ENCODE data around the gene DHRS1. TPM values are rescaled to one million over a fixed set of nuclear protein-coding genes. Genes with fewer than 3 reads are reported as not detected.

DHRS1 gene
- total RNA-seq, 1 donor from 2014 or later: 26.5 TPM

DNA sequence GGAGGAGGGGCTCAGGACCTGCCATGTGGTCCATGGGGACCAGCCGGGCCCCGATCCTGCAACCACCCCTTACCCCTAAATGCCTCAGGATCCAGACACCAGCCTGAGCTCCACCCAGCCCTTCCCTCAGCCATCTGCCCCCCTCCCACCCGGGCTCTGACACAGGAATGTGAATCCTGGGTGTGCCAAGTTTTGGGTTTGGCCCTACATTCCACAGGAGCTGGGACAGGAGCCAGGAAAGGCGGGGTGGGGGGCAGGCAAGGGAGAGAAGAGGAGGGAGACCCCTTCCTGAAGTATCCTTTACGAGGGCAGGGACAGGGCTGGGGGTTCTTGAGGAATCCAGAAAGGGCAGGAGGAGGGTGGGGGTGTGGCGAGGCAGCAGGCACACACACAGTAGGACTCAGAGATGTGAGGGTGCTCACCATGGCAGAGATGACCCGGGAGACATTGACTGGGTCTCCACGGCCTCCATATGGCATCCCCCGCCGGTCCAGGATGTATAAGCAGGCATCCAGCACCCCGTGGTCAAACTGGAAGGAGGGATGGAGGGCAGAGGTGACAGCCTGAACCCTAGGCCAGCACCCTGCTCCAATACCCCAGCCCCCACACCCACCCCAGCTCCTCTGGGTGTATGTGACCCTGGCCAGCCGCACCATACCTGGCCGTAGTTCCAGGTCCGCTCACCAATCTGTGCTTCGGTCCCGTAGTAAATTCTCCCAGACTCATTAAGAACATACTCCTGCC, 40.1 kb downstream of the DHRS1 start:
- H4K20me1 ChIP-seq (ENCODE audit: insufficient read depth, low read length): no peaks in the 10 kb centered on the region
- H3K36me3 Mint-ChIP-seq (ENCODE audit: low read depth, unreplicated experiment): peaks cover 17% of the 10 kb centered on the region
- no peak overlapping the region for H3K4me3 Mint-ChIP-seq (ENCODE audit: unreplicated experiment)
- no peak overlapping the region for H3K27ac ChIP-seq (ENCODE audit: low read depth, low read length)
- H3K4me1 ChIP-seq (ENCODE audit: insufficient read depth, low read length): peaks cover 3% of the 10 kb centered on the region
- peaks cover 5% of the 10 kb centered on the region for H3K4me1 Mint-ChIP-seq (ENCODE audit: low read depth, unreplicated experiment)
- H3K27me3 ChIP-seq (ENCODE audit: insufficient read depth, low read length): no peaks in the 10 kb centered on the region
- no peak for FAIRE-seq
- H3K27ac Mint-ChIP-seq (ENCODE audit: unreplicated experiment): no peak overlapping the region
- H3K9ac ChIP-seq (ENCODE audit: low read length): no peak overlapping the region
- no peaks in the 10 kb centered on the region for H3K79me2 ChIP-seq (ENCODE audit: insufficient read depth, low read length)
- H3K4me2 ChIP-seq (ENCODE audit: low read length): no peak overlapping the region
- H3K9me3 Mint-ChIP-seq (ENCODE audit: unreplicated experiment): no peaks in the 10 kb centered on the region
- no peak overlapping the region for H3K4me3 ChIP-seq (ENCODE audit: insufficient read depth, low read depth, low read length)
- no peaks in the 10 kb centered on the region for H3K9me3 ChIP-seq (ENCODE audit: insufficient read depth, low read depth, low read length)
- TF ChIP-seq EZH2 (IDR thresholded peaks at IDR 0.05; ENCODE audit: insufficient read depth, low read length): no peak
- TF ChIP-seq, protein P1, sequence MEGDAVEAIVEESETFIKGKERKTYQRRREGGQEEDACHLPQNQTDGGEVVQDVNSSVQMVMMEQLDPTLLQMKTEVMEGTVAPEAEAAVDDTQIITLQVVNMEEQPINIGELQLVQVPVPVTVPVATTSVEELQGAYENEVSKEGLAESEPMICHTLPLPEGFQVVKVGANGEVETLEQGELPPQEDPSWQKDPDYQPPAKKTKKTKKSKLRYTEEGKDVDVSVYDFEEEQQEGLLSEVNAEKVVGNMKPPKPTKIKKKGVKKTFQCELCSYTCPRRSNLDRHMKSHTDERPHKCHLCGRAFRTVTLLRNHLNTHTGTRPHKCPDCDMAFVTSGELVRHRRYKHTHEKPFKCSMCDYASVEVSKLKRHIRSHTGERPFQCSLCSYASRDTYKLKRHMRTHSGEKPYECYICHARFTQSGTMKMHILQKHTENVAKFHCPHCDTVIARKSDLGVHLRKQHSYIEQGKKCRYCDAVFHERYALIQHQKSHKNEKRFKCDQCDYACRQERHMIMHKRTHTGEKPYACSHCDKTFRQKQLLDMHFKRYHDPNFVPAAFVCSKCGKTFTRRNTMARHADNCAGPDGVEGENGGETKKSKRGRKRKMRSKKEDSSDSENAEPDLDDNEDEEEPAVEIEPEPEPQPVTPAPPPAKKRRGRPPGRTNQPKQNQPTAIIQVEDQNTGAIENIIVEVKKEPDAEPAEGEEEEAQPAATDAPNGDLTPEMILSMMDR (IDR thresholded peaks at IDR 0.05; ENCODE audit: insufficient read depth, low read depth, low read length): no peak
- peak; percentile 53 for DNase-seq (ENCODE audit: low read depth)
- H3K27me3 Mint-ChIP-seq (ENCODE audit: low read depth, unreplicated experiment): peaks cover 8% of the 10 kb centered on the region
- no peaks in the 10 kb centered on the region for H3K36me3 ChIP-seq (ENCODE audit: insufficient read depth, low read length)
- peak overlapping the region; percentile 10 for H2AFZ ChIP-seq (ENCODE audit: low read depth, low read length)

DNA sequence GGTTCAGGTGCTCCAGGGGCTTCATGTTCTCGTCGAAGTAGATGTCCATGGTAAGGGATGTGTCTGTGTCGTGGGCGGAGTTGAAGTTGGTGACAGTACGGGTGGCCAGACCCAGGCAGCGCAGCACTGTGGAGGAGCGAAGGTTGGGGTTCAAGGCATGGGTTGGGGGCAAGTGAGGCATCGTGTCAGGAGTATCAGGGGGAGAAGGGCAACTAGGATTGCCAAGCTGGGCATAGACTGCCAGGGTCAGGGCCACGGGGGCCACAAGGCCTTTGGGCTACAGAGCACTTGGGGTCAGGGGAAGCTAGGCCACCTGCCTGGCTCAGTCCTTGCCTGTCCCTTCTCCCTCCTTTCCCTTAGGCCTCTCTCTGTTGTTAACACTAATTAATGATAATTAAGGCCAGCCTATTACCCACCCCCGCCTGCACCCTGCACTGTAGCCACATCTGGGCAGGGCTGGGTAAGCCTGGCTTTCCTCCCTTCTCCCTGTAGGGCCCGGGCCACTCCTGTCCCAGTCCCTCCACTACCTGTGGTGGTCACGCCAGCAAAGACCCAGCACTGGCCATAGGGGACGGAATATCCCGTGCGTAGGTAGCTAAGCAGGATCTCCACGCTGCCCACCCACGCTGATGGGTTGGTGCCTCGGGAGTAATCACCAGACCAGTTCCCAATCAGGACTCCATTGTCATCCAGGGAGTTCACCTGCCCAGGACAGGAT, 40.9 kb downstream of the DHRS1 start:
- no peaks in the 10 kb centered on the region for H3K36me3 ChIP-seq (ENCODE audit: insufficient read depth, low read length)

More for the DNA sequence above, 40.9 kb downstream of the DHRS1 start:
- Histone ChIP-seq H4K20me1 (ENCODE audit: insufficient read depth, low read length) (no peaks in the 10 kb centered on the region), H2AFZ (ENCODE audit: low read depth, low read length) (no peak overlapping the region), H3K27me3 (ENCODE audit: insufficient read depth, low read length) (no peaks in the 10 kb centered on the region), H3K4me2 (ENCODE audit: low read length) (no peak overlapping the region), H3K4me3 (ENCODE audit: insufficient read depth, low read depth, low read length) (no peak overlapping the region), H3K9ac (ENCODE audit: low read length) (no peak overlapping the region), H3K9me3 (ENCODE audit: insufficient read depth, low read depth, low read length) (no peaks in the 10 kb centered on the region), H3K27ac (ENCODE audit: low read depth, low read length) (no peak overlapping the region), H3K79me2 (ENCODE audit: insufficient read depth, low read length) (no peaks in the 10 kb centered on the region), H3K4me1 (ENCODE audit: insufficient read depth, low read length) (peaks cover 3% of the 10 kb centered on the region)
- H3K4me1 Mint-ChIP-seq (ENCODE audit: low read depth, unreplicated experiment): peaks cover 5% of the 10 kb centered on the region
- H3K27ac Mint-ChIP-seq (ENCODE audit: unreplicated experiment): no peak overlapping the region
- H3K27me3 Mint-ChIP-seq (ENCODE audit: low read depth, unreplicated experiment): peaks cover 8% of the 10 kb centered on the region
- DNase-seq (ENCODE audit: low read depth) (no peak), FAIRE-seq (no peak)
- H3K4me3 Mint-ChIP-seq (ENCODE audit: unreplicated experiment): no peak overlapping the region
- H3K36me3 Mint-ChIP-seq (ENCODE audit: low read depth, unreplicated experiment): peaks cover 25% of the 10 kb centered on the region
- TF ChIP-seq, protein P1 (IDR thresholded peaks at IDR 0.05; ENCODE audit: insufficient read depth, low read depth, low read length): no peak
- no peak for TF ChIP-seq EZH2 (IDR thresholded peaks at IDR 0.05; ENCODE audit: insufficient read depth, low read length)
- H3K9me3 Mint-ChIP-seq (ENCODE audit: unreplicated experiment): no peaks in the 10 kb centered on the region

Data from astrocyte (in vitro differentiated cells and primary cell).